Activated CD8-positive, alpha-beta memory T cell treated with anti-CD3 and anti-CD28 coated beads for 48 hours (primary cell): ENCODE results near the gene PDHA2.
"Not testable (repeated sequence)": the region's sequence is repeated elsewhere in the genome, so short reads cannot be mapped to it uniquely, and the experiment has no call there.

Experiments
- DNase-seq, 3 experiments: peaks; one replicate each; pipeline ENCODE4 v3.0.0-alpha.2; 2020; ENCODE audit warnings: low read depth in 2 of 3, low spot score in 2 of 3

PDHA2 gene

GRCh38 chr4:95839891-95840290 is at the start of gene PDHA2:
TSS of gene PDHA2 (plus strand) at chr4:95840093. CDS start at chr4:95840151, 58 bp downstream.
- no peak for DNase-seq

- no peak for DNase-seq
These were observed 41.9 kb upstream of the PDHA2 start for GRCh38 chr4:95798003-95798402.

DNA sequence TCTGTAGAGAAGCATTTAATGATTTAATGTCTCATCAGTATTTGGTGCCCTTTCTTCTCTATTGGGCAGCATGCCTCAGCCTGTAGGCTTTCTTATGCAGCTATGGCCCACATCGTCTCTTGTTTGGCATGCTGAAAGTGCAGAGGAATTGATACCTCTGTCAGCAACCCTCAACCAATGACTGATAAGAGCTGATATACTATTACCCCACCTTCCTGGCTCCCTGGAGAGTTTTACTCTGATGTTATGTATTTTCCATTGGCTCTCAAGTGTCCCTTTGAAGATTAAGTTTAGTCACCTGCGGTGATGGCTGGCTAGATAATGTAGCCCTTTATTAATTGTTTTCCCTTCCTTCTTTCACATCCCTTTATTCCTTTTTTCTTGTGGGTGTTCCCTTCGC is 41.2 kb upstream of the PDHA2 start:
- DNase-seq = no peak

GRCh38 chr4:95821867-95822266 is 18.0 kb upstream of the PDHA2 start:
- no peak for DNase-seq

GRCh38 chr4:95825546-95825945 is 14.3 kb upstream of the PDHA2 start:
- no peak for DNase-seq

GRCh38 chr4:95830651-95831050 is 9.2 kb upstream of the PDHA2 start:
- no peak for DNase-seq

- no peak for DNase-seq
These were observed 8.7 kb upstream of the PDHA2 start for GRCh38 chr4:95831166-95831565.

GRCh38 chr4:95833711-95834194 is 6.1 kb upstream of the PDHA2 start:
- no peak for DNase-seq

GRCh38 chr4:95835672-95836071 is 4.2 kb upstream of the PDHA2 start:
- DNase-seq = no peak

- no peak for DNase-seq
These were observed 1.7 kb upstream of the PDHA2 start for GRCh38 chr4:95838192-95838591.

GRCh38 chr4:95847908-95848460 is 8.1 kb downstream of the PDHA2 start:
- DNase-seq = no peak

GRCh38 chr4:95850161-95850560 is 10.3 kb downstream of the PDHA2 start:
- no peak for DNase-seq

DNA sequence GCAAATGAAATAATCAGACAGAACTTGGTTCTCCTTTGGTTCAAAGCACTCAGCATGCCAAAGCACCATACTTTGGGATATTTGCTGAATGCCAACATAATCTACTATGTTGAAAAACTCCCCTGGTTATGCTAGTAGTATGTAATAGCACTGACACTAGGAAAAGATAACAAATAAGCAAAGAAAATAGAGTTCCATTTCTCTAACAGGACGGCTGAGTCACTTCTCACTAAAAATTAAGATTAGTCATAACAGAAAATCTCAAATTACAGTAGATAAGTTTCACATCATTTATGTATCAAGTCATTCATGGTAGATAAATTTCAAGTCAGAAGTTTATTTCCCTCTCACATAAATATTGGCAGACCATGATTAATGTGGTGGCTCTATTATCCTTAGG is 17.9 kb downstream of the PDHA2 start:
- DNase-seq = no peak

- DNase-seq = no peak
These were observed 28.0 kb downstream of the PDHA2 start for GRCh38 chr4:95867919-95868318.

GRCh38 chr4:95869414-95869813 is 29.5 kb downstream of the PDHA2 start:
- DNase-seq = not testable (repeated sequence)

- no peak for DNase-seq
These were observed 30.1 kb downstream of the PDHA2 start for GRCh38 chr4:95869961-95870500.

DNA sequence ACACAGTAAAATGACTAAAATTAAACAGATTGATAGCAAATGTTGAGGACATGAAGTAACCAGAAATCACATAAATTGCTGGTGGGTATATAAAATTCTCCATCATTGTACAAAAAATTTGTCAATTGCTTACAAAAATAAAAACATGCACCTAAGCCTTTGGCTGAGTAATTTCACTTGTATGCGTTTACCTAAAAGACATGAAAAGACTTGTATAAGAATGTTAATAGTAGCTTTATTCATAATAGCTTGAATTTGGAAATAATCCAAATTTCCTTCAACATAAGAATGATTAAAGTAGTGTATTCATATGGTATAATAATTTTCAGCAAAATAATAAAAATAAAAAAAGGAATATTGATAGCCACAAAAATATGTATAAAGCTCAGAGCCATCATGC is 37.7 kb downstream of the PDHA2 start:
- no peak for DNase-seq

GRCh38 chr4:95887551-95887950 is 47.7 kb downstream of the PDHA2 start:
- DNase-seq = no peak

DNA sequence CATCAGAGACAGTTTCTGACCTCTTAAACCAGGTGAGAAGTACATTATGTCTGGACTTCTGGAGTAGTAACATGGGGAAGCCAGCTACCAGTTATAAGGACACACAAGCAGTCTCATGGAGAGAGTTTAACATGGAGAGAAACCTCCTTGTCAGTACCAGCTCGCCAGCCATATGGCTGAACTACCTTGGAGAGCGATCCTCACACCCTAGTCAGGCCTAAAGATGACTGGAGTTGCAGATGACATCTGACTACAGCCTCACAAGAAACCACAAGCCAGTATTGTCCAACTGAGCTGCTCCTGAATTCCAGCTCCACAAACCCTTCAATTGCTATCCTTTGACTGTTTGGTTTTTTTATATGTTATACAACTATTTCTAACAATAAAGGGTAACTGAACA is 49.8 kb downstream of the PDHA2 start:
- DNase-seq = no peak
